GM12891 (cell line): ENCODE measurements around the gene CIB4.

Source experiments
- DNase-seq: peaks from one replicate; pipeline ENCODE4 v3.0.0; 2011; ENCODE audit warnings: low spot score; ENCODE audit not compliant: insufficient read length
- FAIRE-seq: peaks from 2 replicates; lab custom pipeline; 2011; peaks lifted over from hg19 to GRCh38; lab: Jason Lieb, UNC
- PAX5 ChIP-seq: IDR thresholded peaks from 2 replicates; pipeline ENCODE4 v1.6.1; 2011; ENCODE audit warnings: low read length, moderate library complexity, mild to moderate bottlenecking; ENCODE audit not compliant: insufficient read depth, severe bottlenecking
- POLR2A ChIP-seq: IDR thresholded peaks from 2 replicates; pipeline ENCODE4 v1.6.1; 2011; ENCODE audit warnings: low read depth, low read length, control low read depth
- POLR2AphosphoS5 ChIP-seq: IDR thresholded peaks from 2 replicates; pipeline ENCODE4 v1.6.1; 2011; ENCODE audit warnings: low read depth, low read length, control low read depth
- POU2F2 ChIP-seq: IDR thresholded peaks from 2 replicates; pipeline ENCODE4 v1.6.1; 2011; ENCODE audit warnings: low read depth, mild to moderate bottlenecking, control low read depth, low read length, moderate library complexity
- SPI1 ChIP-seq: IDR thresholded peaks from 2 replicates; pipeline ENCODE4 v1.6.1; 2011; ENCODE audit warnings: low read depth, low read length, control low read depth
- TAF1 ChIP-seq: IDR thresholded peaks from 2 replicates; pipeline ENCODE4 v1.6.1; 2011; ENCODE audit warnings: low read depth, low read length, control low read depth

The CIB4 gene

GRCh38 chr2:26628561-26629345 is 12.4 kb downstream of the CIB4 start:
- TF ChIP-seq SPI1: no peak
- TF ChIP-seq POLR2AphosphoS5: no peak
- TF ChIP-seq POU2F2: no peak
- no peak for TF ChIP-seq TAF1
- no peak for TF ChIP-seq POLR2A
- no peak for TF ChIP-seq PAX5
- FAIRE-seq (no peak), DNase-seq (no peak)

- DNase-seq (no peak), FAIRE-seq (no peak)
- no peak for TF ChIP-seq POLR2AphosphoS5
- TF ChIP-seq PAX5: no peak
- no peak for TF ChIP-seq POLR2A
- TF ChIP-seq TAF1: no peak
- TF ChIP-seq POU2F2: no peak
- TF ChIP-seq SPI1: no peak
These were observed 13.6 kb downstream of the CIB4 start for GRCh38 chr2:26627350-26628105.

- TF ChIP-seq POLR2AphosphoS5: no peak
- TF ChIP-seq SPI1: no peak
- TF ChIP-seq PAX5: no peak
- TF ChIP-seq POLR2A: no peak
- TF ChIP-seq POU2F2: no peak
- no peak for TF ChIP-seq TAF1
- DNase-seq: no peak
- no peak for FAIRE-seq
These were observed 14.6 kb downstream of the CIB4 start for GRCh38 chr2:26626606-26627005.

- TF ChIP-seq SPI1 (no peak), PAX5 (no peak), POU2F2 (no peak), POLR2A (no peak), TAF1 (no peak), POLR2AphosphoS5 (no peak)
- DNase-seq (no peak), FAIRE-seq (no peak)
These were observed 17.3 kb downstream of the CIB4 start for GRCh38 chr2:26623541-26624495.

DNA sequence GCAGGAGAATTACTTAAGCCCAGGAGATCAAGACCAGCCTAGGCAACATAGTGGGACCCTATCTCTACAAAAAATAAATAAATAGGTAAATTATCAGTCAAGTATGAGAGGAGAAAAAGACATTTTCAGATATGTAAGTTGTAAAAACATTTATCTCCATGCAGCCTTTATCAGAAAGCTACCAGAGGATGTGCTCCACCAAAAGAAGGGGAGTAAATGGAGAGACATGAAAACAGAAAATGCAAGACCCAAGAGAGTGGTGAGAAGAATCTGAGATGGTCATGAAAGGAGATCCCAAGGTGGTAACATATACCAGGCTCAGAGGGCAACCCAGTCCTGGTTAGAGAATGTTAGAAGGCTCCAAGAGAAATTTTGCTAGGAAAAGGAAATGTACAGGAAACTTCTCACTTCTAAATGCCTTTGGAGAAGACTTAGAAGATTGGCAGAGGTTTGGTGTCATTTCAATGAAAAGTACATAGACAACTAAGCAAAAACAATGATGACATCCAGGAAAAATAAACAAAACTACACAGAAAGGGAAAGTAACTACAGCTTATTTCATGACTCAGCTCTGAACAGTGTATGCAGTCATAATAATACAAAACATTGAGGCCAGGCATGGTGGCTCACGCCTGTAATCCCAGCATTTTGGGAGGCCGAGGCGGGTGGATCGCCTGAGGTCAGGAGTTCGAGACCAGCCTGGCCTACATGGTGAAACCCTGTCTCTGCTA is 19.5 kb downstream of the CIB4 start:
- FAIRE-seq (no peak), DNase-seq (no peak)
- TF ChIP-seq POLR2AphosphoS5: no peak
- no peak for TF ChIP-seq PAX5
- TF ChIP-seq SPI1: no peak
- no peak for TF ChIP-seq POLR2A
- TF ChIP-seq TAF1: no peak
- no peak for TF ChIP-seq POU2F2

GRCh38 chr2:26620031-26620605 is 21.0 kb downstream of the CIB4 start:
- TF ChIP-seq TAF1 (no peak), POU2F2 (no peak), POLR2AphosphoS5 (no peak), POLR2A (no peak), PAX5 (no peak), SPI1 (no peak)
- DNase-seq (no peak), FAIRE-seq (no peak)

DNA sequence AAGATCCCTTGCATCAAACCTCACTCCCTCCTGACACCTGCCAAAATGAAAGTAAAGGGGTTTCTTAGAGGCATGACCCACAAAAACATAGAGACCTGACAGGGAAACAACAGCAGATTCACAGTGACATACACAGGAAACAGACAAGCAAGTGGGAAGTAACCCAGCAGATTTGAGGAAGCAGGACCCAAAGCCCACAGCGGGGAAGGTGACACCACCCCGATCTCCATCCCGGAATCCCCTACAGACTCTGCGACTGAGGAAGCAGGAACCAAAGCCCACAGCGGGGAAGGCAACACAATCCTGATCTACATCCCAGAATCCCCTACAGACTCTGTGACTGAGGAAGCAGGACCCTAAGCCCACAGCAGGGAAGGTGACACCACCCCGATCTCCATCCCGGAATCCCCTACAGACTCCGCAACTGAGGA is 21.6 kb downstream of the CIB4 start:
- TF ChIP-seq PAX5: no peak
- no peak for TF ChIP-seq POLR2A
- no peak for TF ChIP-seq POU2F2
- TF ChIP-seq SPI1: no peak
- TF ChIP-seq TAF1: no peak
- no peak for TF ChIP-seq POLR2AphosphoS5
- DNase-seq: no peak
- no peak for FAIRE-seq

GRCh38 chr2:26619096-26619495 is 22.1 kb downstream of the CIB4 start:
- no peak for FAIRE-seq
- TF ChIP-seq SPI1 (no peak), TAF1 (no peak), PAX5 (no peak)

GRCh38 chr2:26618611-26619010 is 22.6 kb downstream of the CIB4 start:
- FAIRE-seq: no peak
- DNase-seq: no peak
- TF ChIP-seq POU2F2 (no peak), SPI1 (no peak), POLR2A (no peak), PAX5 (no peak), TAF1 (no peak), POLR2AphosphoS5 (no peak)

More at GRCh38 chr2:26619096-26619495, 22.1 kb downstream of the CIB4 start:
- DNase-seq: no peak
